ENCODE data around the gene CERKL.

DNA sequence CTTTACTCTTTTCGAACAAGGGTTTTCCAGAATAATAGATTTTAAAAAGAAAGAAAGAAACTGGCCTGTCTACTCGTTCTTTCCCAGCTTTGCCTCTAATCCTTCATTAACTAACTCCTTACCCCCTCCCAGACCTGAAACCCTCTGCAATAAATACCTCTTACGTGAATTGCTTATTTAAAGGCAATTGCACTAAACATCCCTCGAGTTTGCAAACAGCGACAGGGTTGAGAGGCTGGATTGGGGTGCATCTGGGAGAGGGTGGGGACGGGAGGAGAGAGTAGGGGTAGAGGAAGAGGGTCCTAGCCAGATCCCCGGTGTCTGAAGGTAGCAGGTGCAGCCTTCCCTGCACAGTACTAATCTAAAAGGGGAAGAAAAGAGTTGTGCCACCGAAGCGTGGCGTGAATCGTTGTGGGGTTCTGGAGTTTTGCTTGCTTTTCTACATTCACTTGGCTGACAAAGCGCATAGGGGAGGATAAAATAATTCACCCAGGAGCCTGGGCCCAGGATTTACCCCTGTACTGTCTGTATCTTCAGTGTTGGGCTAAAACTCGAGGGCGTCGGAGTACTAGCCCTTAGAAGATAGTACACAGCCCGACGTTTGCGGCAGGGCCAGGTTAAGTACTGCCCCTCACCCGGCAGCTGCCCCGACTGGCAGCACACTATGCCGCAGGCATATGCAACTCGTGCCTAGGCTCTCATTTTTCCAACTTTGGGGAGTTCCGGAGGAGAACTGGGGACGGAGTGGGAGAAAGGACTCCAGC is 25.3 kb upstream of the CERKL start:
- TF ChIP-seq CTCF (IDR thresholded peaks at IDR 0.05) = no peak
- peak; percentile 37 for TF ChIP-seq EZH2 (IDR thresholded peaks at IDR 0.05; ENCODE audit: borderline replicate concordance, insufficient read depth, low read depth, low read length, poor library complexity, severe bottlenecking)

Measured in B cell (primary cell).